ENCODE measurements around the gene TBKBP1.

TBKBP1 gene

DNA sequence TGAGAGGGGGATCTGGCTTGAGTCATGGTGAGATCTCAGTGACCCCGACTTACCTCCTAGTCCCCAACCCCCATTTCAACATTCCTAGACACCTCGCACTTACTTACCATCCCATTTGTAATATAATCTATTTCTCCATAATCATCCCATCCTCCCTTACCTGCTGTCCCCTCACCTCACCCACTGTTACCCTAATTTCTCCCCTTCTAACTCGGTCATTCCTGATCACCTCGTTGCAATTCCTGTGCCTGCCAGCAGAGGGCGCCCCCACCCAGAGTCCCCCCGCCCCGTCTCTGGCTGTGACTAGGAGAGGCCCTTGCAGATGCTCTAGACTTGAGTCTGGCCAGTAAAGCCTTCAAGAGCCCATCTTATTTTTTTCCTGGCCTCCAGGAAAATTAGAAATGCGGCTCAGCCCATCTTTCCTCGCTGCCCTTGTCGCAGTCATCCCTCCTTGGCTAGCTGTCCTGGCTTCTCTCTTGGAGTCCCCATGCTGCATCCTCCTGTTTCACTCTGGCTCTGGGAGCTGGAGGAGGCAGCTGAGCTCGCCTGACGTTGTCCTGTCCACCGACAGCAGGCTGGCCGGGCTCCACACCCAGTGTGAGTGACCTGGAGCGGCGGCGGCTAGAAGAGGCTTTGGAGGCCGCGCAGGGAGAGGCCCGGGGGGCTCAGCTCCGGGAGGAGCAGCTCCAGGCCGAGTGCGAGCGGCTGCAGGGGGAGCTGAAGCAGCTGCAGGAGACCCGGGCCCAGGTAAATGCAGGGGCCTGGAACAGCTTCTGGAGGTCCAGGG, 5.0 kb downstream of the TBKBP1 start:
- DNase-seq (ENCODE audit: low read depth in 3 of 3) = peak; percentile 68 to 86 (median 79)

GRCh38 chr17:47699536-47699840, 5.5 kb downstream of the TBKBP1 start:
- DNase-seq (ENCODE audit: low read depth in 3 of 3) = no peak

GRCh38 chr17:47700471-47701449, 6.8 kb downstream of the TBKBP1 start:
- DNase-seq (ENCODE audit: low read depth in 3 of 3) = no peak

DNA sequence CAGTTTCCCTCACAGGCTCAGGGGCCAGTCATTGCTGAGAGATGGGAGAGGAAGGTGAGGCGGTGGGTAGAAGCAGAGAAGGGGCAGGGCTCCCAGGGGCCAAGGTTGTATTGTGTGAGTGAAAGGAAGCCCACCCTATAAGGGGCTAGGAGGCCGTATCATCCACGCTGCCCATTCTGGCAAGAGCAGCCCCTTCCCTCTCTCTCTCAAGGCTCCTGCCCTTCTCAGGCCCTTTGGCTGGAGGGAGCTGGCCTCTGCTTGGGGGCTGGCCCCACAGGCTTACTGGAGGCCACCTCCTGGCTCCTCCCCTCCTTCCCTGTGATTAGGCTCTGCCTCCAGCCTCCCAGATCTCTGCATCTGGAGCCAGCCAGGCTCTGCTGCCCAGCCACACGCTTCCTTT, 7.6 kb downstream of the TBKBP1 start:
- DNase-seq (ENCODE audit: low read depth in 3 of 3) = no peak

GRCh38 chr17:47702391-47702995, 8.5 kb downstream of the TBKBP1 start:
- DNase-seq (ENCODE audit: low read depth in 3 of 3) = no peak

DNA sequence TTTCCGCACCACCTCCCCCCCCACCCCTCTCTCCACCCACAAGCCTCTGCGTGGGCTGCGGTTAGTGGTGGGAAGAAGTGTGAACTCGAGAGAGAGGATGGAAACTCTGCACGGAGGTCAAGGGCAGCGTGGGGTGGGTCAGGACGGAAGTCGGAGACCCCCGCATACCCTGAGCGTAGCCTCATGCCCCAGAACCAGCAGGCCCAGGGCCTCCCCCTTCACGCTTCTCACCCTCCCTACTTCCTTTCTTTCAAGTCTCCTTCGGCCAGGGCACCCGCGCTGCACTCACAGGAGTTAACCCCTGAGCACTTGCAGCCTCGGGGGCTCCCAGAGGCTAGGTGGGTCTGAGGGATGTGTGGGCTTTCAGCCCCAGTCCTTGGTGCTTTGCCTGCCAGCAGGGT, 9.2 kb downstream of the TBKBP1 start:
- peak in 1 of 3 experiments; percentile 57 for DNase-seq (ENCODE audit: low read depth in 3 of 3)

- DNase-seq (ENCODE audit: low read depth in 3 of 3) = no peak
These were observed 9.7 kb downstream of the TBKBP1 start for GRCh38 chr17:47703671-47704070.

DNA sequence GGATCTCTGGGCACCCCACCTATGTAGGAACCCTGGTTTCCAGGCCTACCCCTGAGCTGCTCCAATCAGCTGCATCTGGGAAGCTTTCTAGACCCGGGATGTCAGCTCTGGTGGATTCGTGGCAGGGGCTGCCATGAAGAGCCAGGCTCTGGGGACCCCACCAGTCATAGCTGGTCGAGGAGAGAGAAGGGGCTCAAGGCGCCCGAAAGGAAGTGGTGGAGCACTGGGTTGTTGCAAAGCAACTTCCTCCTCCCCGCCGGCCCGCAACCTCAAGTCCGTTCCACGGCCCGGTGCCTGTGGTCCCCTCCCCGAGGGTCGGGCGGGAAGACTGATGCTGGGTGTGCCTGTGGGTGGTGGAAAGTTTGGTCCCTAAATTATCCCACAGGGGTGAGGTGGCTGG, 10.2 kb downstream of the TBKBP1 start:
- no peak for DNase-seq (ENCODE audit: low read depth in 3 of 3)

- no peak for DNase-seq (ENCODE audit: low read depth in 3 of 3)
These were observed 10.8 kb downstream of the TBKBP1 start for GRCh38 chr17:47704736-47705135.

DNA sequence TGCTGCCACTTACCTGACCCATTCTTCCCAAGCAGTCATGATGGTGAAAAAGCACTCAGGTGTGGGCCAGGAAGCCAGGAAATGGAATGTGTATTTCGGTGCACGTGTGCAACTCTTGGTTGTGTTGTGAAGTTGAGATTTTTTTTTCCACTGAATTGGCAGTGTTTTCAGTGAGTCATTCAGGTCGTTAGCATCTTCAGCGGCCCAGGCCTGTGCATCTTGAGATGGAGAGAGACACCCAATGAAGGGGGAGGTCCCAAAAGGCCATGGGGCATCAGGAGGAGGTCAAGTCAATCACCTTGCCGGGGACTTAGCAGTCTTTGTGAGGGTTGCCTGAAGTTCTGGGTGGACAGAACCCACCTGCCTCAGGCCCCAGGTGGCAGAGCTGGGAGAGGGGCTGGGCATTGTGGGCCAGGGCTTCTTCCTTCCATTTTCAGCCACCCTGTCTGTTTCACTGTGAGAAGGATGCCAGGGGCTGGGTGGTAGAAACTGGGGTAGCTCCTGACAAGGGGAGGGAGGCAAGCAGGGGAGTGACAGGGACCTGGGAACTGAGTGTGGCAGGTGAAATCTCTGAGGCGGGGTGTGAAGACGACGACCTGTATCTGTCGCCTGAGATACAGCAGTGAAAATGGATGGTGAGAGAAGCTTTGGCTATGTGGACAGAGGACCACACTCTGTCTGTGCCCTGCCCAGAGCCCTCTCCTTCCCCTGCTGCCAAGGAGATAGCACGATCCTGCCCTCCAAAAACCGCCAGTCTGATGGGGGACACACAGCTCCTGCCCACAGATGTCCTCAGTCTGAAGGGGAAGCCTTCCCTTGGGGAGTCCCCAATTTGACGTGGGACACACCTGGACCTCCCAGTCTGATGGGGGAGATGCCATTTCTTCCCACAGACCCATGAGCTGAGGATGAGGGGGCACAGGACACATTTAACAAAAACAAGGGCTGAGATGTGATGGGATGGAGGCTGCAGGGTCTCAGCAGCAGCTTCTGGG, 11.9 kb downstream of the TBKBP1 start:
- DNase-seq (ENCODE audit: low read depth in 3 of 3) = peak in 1 of 3 experiments; percentile 63

DNA sequence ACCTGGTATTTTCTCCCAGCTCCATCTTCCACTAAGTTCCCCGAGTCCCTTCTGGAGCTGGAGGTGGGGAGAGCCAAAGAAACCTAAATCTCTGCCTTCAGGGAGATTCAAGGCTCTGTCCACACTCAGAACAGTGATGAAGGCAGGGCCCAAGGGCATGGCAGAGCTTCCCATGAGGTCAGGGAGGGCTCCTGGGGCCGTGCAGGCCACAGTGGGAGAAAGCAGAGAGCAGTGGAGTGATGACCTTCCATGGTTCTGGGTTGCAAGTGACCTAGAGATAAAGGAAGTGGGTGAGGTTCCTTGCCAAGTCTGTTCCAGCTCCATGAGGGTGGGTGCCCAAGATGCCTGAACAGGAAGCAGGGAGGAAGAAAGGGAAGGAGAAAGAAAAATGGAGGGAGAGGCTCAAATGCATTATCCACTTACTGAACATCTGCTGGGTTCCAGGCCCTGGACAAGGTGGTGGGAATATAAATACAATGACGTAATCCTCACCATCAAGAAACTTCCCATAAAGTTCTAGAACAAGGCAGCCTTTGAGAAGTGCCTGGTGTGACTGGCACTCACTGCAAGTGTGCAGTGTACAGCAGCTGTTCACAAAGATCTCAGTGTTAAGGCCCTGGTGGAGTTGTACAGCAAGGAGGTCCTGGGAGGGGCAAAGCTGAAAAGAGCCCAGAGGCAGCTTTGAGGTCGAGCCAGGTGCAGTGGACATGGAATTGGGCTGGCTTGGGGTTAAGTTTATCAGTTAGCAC, 13.3 kb downstream of the TBKBP1 start:
- DNase-seq (ENCODE audit: low read depth in 3 of 3) = no peak

- DNase-seq (ENCODE audit: low read depth in 3 of 3) = no peak
These were observed 13.9 kb downstream of the TBKBP1 start for GRCh38 chr17:47707884-47708283.

- no peak for DNase-seq (ENCODE audit: low read depth in 3 of 3)
These were observed 14.4 kb downstream of the TBKBP1 start for GRCh38 chr17:47708312-47708863.

DNA sequence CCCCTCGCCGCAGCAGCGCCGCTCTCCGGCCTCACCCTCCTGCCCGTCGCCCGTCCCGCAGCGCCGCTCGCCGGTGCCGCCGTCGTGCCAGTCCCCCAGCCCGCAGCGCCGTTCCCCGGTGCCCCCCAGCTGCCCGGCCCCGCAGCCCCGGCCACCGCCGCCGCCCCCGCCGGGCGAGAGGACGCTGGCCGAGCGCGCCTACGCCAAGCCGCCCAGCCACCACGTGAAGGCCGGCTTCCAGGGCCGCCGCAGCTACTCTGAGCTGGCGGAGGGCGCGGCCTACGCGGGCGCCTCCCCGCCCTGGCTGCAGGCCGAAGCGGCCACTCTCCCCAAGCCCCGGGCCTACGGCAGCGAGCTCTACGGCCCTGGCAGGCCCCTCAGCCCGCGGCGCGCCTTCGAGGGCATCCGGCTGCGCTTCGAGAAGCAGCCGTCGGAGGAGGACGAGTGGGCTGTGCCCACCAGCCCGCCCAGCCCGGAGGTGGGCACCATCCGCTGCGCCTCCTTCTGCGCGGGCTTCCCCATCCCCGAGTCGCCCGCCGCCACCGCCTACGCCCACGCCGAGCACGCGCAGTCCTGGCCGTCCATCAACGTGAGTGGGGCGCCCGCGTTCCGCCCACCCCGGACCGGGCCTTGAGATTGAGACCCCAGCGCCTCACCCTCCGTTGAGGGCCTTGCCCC, 15.0 kb downstream of the TBKBP1 start:
- DNase-seq (ENCODE audit: low read depth in 3 of 3) = no peak

DNA sequence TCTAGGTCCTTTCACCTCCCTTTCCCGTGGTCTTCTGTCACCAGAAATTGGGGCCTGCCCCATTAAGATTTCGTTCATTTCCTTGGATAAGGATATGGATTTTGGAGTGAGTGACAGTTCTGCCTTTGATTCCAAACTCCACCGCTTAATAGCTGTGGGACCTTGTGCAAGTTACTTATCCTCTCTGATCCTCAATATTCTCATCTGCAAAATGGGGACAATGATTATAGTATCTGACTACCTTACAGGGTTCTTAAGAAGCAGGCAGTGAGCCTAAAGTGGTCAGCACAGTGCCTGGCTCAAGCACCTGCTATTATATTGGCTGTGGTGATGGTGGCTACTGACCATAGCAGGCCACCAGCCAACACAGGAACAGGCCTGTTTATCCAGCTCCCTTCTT, 15.6 kb downstream of the TBKBP1 start:
- DNase-seq (ENCODE audit: low read depth in 3 of 3) = no peak

DNA sequence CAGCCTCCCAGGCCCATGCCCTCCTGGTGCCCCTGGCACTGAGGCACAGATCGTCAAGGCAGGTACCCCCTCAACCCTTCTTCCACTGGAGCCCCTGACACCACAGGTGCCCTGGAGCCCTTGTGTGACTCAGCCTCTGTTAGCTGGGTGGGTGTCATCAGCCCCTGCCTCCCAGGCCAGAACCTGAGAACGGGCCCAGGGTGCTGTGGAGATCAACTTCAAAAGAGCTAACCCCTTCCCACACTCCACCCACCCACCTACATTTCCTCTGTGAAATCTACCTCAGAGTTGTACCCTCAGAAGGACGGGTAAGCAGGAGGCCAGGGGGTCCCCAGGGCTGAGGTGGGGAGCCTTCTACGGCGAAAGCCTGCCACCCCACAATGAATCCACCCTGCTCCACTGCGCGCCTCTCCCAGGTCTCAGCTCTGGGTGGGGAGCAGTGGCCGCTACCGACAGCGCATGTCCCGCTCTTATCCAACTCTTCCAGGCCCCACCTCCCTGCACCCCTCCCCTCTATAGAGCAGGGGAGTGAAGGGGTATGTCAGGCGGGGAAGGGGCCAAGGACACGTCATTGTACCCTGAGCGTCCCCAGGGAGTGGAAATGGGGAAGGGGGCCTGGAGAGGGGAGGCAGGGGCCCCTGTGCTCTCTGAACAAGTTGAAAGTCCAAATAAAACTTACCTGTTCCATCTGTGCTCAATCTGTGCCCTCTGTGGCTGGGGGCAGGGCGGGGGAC, 17.6 kb downstream of the TBKBP1 start:
- no peak for DNase-seq (ENCODE audit: low read depth in 3 of 3)

DNA sequence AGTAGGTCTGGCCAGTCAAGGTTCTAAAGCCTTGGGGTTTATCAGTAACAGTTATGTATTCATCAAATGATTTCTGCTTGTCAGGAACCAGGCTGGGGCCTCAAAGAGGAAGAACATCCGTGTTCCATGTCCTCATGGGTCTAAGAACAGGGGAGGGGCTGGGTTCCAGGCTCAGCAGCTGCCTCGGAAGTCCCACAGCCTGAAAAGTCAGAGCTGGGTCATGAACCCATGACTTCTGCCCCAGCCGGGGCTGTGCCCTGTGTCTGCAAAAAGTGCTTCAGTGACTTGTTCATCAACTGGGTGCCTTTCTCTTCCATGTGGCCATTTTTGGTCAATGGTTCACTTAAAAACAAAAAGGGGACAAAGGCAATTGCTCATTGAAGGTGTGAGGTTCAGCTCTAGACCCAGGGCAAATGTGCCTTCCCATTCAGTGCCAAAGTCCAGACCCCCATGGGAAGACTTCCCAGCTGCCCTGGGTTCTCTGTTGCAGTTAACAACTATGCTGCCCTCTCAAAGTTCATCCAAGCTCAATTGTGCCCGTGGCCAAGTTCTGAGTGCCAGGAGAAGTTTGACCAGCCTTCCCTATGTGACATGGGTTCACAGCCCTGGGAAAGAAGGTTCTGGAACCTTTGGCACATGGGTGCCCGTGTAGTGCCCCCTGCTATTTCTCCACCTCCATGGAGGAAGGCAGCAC, 18.5 kb downstream of the TBKBP1 start:
- no peak for DNase-seq (ENCODE audit: low read depth in 3 of 3)

GRCh38 chr17:47713980-47714700, 20.2 kb downstream of the TBKBP1 start:
- no peak for DNase-seq (ENCODE audit: low read depth in 3 of 3)

Data from stimulated activated CD4-positive, alpha-beta T cell treated with anti-CD3 and anti-CD28 coated beads, TNF-alpha, amount 100 ng/mL, for 24 hours (primary cell).